Measurements from ENCODE around the gene NDRG2.
"Not testable (repeated sequence)": the region's sequence is repeated elsewhere in the genome, so short reads cannot be mapped to it uniquely, and the experiment has no call there.

Gene NDRG2

DNA sequence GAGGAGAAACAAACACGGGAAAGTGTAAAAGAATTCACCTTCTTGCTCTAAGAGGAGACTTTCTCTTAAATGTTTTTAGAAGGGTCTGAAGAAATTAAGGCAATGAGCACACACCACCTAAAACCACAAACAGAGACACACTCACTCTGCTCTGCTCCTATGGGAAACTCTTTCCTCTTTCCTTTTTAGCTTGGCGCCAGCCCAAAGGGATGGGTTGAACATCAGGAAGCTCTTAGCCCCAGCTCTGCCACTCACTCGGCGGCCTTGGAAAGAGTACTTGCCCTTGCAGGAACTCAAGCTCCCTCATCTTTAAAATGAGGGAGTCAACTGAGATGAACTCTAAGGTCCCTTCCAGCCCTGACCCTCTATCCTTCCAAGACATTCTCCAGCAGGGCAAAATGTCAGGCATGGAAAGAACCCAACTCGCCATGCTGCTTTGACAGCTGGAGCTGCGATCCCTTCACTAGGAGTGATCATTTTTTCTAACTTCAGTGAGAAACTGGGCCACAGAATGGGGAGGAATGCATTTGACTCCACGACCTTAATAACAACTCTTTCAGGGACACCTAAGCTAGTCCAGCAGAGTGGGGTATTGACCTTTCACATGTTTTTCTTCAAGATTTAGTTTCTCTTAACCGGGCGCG lies 31.8 kb upstream of the NDRG2 start:
- DNase-seq (ENCODE audit: low read depth in 1 of 2, low spot score in 1 of 2): no peak

DNA sequence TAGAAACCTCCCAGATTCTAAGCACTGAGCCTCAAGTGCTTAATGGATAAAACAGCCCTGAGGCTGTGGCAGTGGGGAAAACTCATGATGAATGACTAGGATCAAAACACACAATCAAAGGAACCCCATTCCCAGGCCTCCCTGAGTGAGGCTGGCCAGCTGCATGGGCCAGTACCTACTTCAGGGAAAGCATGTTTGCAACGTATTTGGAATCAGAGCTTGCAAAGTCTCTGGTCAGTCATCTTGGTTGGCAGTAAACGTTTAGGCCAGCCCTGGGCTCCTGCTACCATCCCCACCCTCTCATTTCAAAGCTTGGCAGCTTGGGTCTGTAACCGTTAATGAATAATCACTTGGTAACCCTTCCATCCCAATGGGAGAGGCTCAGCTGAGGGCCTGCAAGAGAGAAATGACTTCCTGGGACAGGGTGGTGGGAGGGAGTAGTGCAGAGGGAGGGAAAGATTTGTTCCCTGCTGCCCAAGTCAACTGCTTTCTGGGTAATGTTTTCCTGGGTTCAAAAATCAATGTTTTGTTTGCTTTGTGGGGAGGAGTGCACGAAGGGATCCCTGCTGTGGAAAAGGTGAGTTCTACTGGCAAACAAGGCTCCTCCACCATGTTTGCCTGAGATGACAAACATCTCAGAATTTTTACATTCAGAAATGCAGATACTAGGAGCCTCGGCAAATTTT lies 30.7 kb upstream of the NDRG2 start:
- DNase-seq (ENCODE audit: low read depth in 1 of 2, low spot score in 1 of 2): no peak

DNA sequence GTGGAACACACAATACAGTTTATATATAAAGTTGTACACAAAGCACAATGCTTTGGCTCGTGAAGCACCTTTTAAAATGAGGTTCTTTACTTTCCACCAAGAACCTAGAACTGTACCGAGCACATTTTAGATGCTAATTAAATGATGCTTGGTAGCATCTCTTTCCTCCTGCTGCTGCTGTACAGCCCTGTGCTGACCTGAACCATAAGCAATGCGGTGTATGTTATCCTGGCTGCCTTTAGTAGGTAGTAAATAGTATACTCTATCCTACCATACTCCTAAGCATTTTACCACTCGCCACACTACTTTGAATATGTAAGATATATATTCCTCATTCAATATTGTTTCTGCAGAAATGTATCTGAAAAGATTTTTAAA lies 29.9 kb upstream of the NDRG2 start:
- no peak for DNase-seq (ENCODE audit: low read depth in 1 of 2, low spot score in 1 of 2)

DNA sequence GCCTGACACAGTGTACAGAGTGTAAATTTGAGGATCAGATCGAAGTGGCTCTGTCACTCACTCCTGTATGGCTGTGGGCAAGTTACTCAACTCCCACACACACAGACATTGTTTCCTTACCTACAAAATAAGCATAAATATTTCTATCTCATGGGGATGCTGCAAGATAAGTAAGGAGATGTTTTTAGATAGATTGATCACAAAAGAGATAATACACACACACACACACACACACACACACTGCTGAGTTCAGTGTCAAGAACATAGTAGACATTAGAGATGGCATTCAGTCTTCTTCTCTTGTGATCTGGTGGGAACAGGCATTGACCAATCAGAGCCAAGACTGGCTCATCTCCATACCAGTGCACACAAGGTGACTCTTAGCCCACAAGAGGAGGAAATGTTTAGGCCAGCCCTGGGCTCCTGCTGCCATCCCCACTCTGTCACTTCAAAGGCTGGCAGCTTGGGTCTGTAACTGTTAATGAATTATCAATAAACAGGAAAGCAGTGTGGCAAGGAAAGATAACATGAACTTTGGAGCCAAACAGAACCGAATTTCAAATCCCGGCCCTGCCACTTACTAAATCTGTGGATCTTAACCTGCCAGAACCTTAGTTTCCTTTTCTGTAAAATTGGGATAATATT lies 29.4 kb upstream of the NDRG2 start:
- DNase-seq (ENCODE audit: low read depth in 1 of 2, low spot score in 1 of 2): no peak

DNA sequence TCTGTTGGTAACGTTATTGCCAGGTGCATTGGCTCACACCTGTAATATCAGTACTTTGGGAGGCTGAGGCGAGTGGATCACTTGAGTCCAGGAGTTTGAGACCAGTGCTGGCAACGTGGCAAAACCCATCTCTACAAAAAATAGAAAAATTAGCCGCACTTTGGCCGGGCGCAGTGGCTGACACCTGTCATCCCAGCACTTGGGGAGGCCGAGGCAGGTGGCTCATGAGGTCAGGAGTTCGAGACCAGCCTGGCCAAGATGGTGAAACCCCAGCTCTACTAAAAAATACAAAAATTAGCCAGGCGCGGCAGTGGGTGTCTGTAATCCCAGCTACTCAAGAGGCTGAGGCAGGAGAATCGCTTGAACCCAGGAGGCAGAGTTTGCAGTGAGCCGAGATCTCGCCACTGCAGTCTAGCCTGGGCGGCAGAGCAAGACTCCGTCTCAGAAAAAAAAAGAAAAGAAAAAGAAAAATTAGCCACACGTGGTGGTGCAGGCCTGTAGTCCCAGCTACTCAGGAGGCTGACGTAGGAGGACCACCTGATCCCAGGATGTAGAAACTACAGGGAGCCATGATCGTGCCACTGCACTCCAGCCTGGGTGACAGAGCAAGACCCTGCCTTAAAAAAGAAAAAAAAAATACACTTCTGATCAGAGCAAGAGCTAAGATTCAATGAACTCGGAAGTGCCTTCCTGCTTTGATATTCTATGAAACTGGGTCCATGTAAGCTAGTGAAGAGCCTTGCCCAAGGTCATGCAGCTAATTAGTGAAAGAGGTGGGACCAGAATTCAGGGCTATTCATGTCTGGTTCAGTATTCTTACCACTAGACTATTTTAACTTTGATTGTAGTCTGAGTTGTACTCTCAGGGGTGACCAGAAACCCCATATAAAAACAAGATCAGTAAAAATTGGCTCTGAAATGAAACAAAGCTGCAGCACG lies 28.6 kb upstream of the NDRG2 start:
- no peak for DNase-seq (ENCODE audit: low read depth in 1 of 2, low spot score in 1 of 2)

DNA sequence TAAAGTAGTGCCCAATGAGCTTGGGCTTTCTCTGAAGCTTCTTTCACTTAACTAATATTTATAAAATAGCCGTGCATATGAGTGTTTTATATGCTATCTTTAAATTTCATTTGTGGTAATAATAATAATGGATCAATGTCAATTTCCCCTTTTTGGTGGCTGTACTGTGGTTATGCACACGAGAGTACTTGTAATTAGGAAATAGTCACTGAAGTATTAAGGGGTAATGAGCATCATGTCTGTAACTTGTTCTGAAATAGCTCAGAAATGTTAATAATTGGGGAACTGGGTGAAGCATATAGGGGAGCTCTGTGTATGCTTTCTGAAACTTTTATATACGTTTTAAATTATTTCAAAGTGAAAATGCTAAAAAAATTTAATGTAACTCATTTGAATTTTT lies 25.7 kb upstream of the NDRG2 start:
- DNase-seq (ENCODE audit: low read depth in 1 of 2, low spot score in 1 of 2): no peak

DNA sequence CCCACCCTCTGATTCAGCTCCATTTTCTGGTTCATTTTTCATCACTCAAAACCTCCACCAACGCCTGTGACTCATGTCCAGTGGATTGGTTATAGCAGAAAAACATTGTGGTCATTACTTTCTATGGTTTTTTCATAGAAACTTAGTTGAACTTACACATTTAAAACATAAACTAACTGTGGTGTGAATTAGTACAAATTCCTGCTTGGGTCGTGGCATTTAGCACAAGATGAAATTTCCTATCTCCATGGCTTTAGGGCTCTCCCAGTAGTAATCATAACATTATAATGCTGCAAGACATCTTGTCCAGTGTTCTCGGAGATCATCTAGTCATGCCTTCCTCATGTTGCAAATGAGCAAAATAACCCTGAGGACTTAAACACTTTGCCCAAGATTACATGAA lies 24.4 kb upstream of the NDRG2 start:
- DNase-seq (ENCODE audit: low read depth in 1 of 2, low spot score in 1 of 2): no peak

DNA sequence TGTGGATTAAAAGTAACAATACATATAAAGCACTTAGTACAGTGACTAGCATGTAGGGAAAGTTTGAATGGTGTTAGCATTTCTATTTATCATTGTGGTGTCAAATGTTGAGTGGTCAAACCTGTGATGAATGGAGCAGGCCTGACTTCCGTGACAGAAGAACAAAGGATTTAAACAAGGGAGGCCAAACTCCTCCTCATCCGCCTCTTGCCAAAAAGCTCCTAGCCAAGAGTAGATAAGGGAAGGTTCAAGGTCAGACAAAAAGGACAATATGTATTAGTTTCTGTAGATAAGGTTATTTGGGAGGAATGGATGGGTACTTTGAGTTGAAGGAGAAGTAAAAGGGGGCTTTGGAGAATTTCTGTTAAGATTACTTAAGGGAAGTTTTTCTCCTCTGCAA lies 23.8 kb upstream of the NDRG2 start:
- no peak for DNase-seq (ENCODE audit: low read depth in 1 of 2, low spot score in 1 of 2)

DNA sequence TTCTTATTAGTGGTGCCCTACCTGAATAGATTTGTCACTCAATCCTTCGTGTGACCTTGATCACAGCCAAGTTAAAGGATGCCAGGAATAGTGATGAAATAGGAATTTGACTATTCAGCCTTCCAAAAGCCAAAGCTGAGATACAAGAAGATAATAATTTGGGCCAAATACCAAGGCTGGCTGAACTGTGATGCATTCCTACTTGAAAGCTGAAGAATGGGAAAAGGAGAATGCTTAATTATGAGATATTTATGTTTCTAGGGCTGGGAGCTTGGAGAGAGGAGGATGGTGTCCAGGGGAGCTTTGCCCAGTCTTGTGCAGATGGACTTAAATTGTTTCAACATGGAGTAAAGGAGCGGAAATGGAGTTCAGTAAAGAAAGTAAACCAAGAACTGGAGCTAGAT lies 22.5 kb upstream of the NDRG2 start:
- DNase-seq (ENCODE audit: low read depth in 1 of 2, low spot score in 1 of 2): no peak

DNA sequence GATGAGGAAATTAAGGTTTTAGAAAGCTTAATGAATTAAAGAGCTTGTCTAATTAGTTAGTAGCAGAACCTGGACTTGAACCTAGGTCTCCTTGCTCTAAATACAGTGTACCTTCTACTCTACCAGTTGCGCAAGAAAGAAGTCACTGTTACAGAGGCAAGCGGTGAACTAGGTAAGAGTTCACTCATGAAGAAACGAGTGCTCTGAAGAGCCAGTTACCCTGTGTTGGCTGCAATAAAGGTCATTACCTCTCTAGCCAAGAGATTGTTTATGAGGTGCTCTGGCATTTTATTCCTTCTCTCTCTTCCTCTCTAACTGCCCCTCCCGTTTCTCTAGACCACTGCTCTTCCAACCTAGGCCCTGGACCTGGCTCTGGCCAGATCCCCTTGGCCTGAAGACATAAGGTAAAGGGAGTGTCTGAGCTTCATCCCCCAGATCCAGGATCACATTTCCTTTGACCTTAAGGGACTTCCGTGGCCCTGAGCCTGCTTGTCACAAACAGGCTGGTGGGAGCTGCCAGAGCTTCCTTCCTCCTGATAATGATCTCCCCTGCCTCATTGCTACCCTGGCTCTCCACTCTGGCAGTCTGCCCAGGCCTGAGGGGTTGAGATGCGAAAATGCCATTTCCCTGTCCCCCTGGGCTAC lies 19.2 kb upstream of the NDRG2 start:
- DNase-seq (ENCODE audit: low read depth in 1 of 2, low spot score in 1 of 2): no peak

DNA sequence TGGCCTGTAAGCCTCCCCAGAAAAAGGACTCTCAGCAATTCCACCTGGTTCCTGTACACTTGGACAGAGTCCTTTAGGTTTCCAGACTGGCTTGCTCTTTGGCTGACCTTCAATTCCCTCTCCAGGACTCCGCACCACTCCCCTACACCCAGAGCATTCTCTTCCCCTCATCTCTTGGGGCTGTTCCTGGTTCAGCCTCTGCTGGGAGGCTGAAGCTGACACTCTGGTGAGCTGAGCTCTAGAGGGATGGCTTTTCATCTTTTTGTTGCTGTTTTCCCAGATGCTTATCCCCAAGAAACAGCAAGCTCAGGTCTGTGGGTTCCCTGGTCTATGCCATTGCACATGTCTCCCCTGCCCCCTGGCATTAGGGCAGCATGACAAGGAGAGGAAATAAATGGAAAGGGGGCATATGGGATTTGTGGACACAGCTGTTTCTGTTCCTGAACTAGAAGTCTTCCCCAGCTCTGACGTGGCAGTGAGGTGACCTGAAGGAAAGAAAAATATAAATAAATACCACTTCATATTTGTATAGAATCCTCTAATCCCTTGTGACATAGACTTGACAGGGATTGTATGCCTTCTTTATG lies 18.6 kb upstream of the NDRG2 start:
- no peak for DNase-seq (ENCODE audit: low read depth in 1 of 2, low spot score in 1 of 2)

DNA sequence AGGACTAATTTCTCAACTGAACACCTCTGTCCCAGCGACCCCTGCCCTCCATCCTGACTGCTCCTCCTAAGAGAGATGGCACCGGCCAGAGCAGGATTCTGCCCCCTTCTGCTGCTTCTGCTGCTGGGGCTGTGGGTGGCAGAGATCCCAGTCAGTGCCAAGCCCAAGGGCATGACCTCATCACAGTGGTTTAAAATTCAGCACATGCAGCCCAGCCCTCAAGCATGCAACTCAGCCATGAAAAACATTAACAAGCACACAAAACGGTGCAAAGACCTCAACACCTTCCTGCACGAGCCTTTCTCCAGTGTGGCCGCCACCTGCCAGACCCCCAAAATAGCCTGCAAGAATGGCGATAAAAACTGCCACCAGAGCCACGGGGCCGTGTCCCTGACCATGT lies 18.1 kb upstream of the NDRG2 start:
- no peak for DNase-seq (ENCODE audit: low read depth in 1 of 2, low spot score in 1 of 2)

DNA sequence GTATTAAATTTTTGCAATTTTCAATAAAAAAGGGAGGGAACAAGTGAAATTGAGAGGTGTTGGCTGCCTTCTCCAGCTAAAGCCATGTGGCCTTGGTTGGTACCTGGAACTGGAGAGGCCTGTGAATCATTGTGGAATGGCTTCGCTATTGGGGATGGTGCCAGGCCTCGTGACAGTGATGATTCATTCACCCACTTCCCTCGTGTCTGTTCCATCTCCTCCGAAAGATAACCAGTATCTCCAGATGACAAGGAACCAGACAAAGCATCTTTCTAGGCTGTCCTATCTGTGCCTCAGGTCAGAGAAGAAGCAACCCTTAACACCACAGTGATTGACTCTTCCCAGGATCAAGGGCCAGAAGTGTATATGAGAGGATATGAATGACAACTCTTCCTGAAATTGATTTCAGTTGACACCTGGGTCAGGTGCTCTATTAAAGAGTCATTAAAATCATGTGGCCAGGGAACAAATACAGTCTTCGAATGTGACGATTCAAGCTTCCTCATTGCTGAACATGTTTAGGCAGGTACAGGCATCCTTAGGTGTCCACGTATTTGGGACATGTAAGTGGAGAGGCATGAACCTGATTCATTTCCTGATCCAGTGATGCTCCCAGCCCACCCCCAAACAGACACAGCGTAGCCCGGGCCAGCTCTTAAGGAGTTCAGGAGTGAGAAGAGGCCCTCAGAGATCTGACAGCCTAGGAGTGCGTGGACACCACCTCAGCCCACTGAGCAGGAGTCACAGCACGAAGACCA lies 17.0 kb upstream of the NDRG2 start, which contains the start of gene RNASE7:
TSS of gene RNASE7 (plus strand) at position 687 of the 758 bp plus-strand sequence. CDS start 631 bp downstream, outside the sequence.
- DNase-seq (ENCODE audit: low read depth in 1 of 2, low spot score in 1 of 2): no peak

DNA sequence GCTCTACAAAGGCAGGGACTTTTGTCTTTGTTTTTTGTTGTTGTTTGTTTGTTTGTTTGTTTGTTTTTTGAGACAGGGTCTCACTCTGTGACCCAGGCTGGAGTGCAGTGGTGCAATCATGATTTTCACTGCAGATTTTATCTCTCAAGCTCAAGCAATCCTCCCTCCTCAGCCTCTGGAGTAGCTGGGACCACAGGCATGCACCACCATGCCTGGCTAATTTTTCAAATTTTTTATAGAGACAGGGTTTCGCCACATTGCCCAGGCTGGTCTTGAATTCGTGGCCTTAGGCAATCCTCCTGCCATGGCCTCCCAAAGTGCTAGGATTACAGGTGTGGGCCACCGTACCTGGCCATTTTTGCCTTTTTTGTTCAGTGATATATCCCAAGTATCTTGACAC lies 16.1 kb upstream of the NDRG2 start:
- not testable (repeated sequence) for DNase-seq (ENCODE audit: low read depth in 1 of 2, low spot score in 1 of 2)

DNA sequence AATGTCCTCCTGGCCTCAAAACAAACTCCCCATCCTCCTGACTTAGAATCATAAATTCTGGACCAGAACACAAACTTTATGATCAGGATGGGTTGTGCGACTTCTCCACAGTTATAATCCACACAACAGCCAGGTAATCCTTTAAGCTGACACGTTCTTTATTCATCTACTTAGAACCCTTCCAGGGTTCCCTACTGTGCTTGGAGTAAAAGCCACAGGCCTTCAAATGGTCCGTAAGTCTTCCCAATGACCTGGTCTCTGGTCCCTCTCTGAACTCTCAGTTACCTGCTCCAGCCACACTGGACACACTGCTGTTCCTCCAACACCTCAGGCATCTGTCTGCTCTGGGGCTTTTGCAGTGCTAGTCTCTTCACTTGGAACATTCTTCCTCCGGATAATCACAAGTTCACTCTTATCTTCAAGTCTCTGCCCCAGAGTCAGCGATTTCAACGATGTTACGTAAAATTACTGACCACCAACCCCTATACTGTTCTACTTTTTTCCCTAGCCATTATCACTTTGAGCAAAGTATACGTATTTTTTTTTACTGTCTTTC lies 15.6 kb upstream of the NDRG2 start:
- no peak for DNase-seq (ENCODE audit: low read depth in 1 of 2, low spot score in 1 of 2)

DNA sequence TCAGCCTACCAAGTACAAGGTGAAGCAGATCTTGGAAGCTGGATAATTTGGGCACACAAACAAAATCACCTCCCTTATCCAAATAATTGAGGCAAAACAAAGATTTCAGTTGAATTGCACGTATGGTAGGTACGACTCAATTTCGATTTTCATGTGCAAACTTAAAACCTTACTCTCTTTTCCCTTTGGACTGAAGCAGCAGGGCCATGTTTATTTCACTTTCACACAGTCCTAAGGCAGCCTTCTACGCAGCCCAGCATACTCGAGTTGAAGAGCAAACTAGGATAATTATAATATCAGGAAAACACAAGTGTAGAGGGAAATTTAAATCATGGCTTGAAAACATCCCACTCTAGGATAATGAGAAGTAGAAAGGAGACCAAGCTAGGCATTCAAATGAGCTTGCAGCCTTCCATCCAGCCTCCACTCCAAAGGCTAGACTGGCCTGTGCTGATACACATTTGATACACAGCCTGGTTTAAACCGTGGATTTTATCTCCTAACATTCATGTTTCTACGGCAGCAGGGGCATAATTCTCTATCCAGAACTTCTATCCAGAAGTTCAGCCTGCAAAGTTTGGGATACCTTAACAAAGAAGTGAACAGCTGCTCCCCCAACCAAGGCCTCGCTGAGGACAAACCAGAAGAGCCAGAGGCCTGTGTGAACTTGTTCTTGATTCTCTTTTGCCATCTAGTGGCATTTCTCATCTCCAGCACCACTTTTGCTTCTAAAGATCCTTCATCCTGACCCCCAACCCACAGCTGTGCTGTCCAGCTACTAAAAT lies 14.9 kb upstream of the NDRG2 start:
- DNase-seq (ENCODE audit: low read depth in 1 of 2, low spot score in 1 of 2): no peak

DNA sequence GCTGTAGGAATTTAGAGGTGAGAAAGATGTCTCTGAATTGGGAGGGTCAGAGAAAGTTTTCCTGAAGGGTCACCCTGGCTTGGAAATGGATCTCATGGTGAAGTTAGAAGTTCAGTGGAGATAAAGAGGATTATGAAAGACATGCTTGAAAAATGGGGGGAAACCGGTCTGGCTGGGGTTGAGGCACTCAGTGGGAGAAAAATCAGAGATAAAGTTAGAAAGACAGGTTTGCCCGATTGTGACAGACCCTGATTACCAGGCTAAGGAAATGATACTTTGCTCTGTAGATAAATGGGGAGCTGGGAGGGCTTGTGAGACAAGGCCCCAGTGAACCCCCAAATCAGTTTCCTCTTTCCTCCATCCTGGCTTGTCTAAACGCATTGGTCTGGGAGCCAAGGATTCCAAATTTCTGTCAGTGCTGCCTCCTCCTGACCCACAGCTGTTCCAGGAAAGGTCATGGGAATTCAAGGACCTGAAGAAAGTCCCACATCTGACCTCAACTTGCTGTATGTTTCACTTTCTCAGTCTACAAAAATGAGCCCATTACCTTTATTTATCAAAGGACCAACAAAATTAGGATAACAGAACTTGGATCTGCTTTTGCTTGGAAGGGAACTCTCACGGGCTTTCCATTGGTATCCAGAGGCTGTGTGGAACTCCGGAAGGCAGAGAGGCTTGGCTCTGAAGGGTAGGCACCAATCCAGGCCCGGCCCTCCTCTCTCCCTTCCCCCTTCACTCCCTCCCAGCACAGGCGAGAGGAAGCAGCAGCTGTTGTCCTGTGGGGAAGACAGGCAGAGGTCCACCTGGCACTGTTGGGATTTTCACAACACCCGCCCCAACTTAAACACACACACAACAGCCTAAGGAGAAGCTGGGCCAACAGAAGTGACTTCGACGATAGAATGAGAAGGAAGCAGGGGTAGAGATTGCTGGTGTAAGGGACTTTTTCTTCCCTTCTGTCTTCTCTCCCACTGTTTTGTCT lies 13.9 kb upstream of the NDRG2 start:
- no peak for DNase-seq (ENCODE audit: low read depth in 1 of 2, low spot score in 1 of 2)

DNA sequence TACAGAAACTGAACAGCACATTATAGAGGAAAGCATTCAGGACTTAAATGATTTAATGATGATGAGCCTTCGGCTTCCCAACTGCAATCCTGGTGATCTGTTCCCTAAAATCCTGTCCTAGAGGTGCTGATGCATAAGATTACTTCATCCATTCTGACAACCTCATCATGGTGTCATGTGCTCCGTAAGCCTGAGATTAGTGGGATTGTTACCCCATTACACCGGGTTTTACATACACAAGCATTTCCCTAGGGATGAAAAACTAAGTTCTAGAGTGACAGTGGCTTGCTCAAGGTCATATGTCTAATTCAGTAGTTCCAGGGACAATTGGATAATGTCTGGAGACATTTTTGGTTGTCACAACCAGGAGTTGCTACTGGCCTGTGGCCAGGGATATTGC lies 12.3 kb upstream of the NDRG2 start:
- no peak for DNase-seq (ENCODE audit: low read depth in 1 of 2, low spot score in 1 of 2)
